PC-3 (cell line): ENCODE measurements around the gene STARD9. TPM values are rescaled to one million over a fixed set of nuclear protein-coding genes. Genes with fewer than 3 reads are reported as not detected.

Experiments used
- ATAC-seq: fragments of 200-7000 bp; cut with Tn5 transposase; 2 replicates; pipeline ENCODE4 v1.9.1; 2020; ENCODE audit warnings: mild to moderate bottlenecking, moderate library complexity
- BruUV-seq: library from RNA; stranded (reverse); fragments of 400-500 nt; replicated peaks from 2 replicates; lab custom pipeline; 2021; lab: Mats Ljungman, UMichigan
- CTCF ChIA-PET: fragments of 300-600 bp; sonication (Branson Sonifier 250); formaldehyde crosslinking; loops from one replicate; lab custom pipeline; 2022; ENCODE audit warnings: antibody characterized with exemption; lab: Charles Lee
- POLR2A ChIA-PET: fragments of 300-600 bp; sonication (Branson Sonifier 250); formaldehyde crosslinking; loops from one replicate; lab custom pipeline; 2022; ENCODE audit warnings: antibody characterized with exemption; ENCODE audit not compliant: unreplicated experiment; lab: Charles Lee
- DNase-seq: peaks from one replicate; pipeline ENCODE4 v3.0.0-alpha.2; 2015
- H2AFZ ChIP-seq: fragments of 300-600 bp; sonication (generic); 2 replicates; pipeline ENCODE4 v1.6.0; 2016; ENCODE audit warnings: antibody characterized with exemption, low read length
- H3F3A ChIP-seq: fragments of 300-600 bp; sonication (generic); one replicate; pipeline ENCODE4 v1.6.0; 2017; ENCODE audit warnings: antibody characterized with exemption, low read length, control low read depth, mild to moderate bottlenecking; ENCODE audit not compliant: unreplicated experiment
- H3K27ac ChIP-seq: fragments of 300-600 bp; sonication (generic); 2 replicates; pipeline ENCODE4 v1.5.1; 2016; ENCODE audit warnings: mild to moderate bottlenecking, low read length
- H3K27me3 ChIP-seq: fragments of 300-600 bp; sonication (generic); 2 replicates; pipeline ENCODE4 v1.6.1; 2016; ENCODE audit warnings: low read length, mixed read lengths
- H3K36me3 ChIP-seq: fragments of 300-600 bp; sonication (generic); 2 replicates; pipeline ENCODE4 v1.6.1; 2016; ENCODE audit warnings: low read depth, mixed run types, low read length, mixed read lengths
- H3K4me1 ChIP-seq: fragments of 300-600 bp; sonication (generic); 2 replicates; pipeline ENCODE4 v1.5.1; 2016; ENCODE audit warnings: low read length; ENCODE audit not compliant: insufficient read depth
- H3K4me2 ChIP-seq: fragments of 300-600 bp; sonication (generic); 2 replicates; pipeline ENCODE4 v1.6.0; 2016; ENCODE audit warnings: low read length
- H3K4me3 ChIP-seq: fragments of 300-600 bp; sonication (generic); 2 replicates; pipeline ENCODE4 v1.5.1; 2016; ENCODE audit warnings: mild to moderate bottlenecking, low read length, mixed read lengths
- H3K79me2 ChIP-seq: fragments of 300-600 bp; sonication (generic); 2 replicates; pipeline ENCODE4 v1.6.1; 2017; ENCODE audit warnings: low read length, mixed read lengths
- H3K9ac ChIP-seq: fragments of 300-600 bp; sonication (generic); 2 replicates; pipeline ENCODE4 v1.6.0; 2016; ENCODE audit warnings: mild to moderate bottlenecking, low read length
- H3K9me2 ChIP-seq: fragments of 300-600 bp; sonication (generic); replicated peaks from 2 replicates; pipeline ENCODE4 v1.6.1; 2016; ENCODE audit warnings: mixed run types, low read length, mixed read lengths
- H3K9me3 ChIP-seq: fragments of 300-600 bp; sonication (generic); 2 replicates; pipeline ENCODE4 v1.6.1; 2016; ENCODE audit warnings: low read length, mixed read lengths
- H4K20me1 ChIP-seq: fragments of 300-600 bp; sonication (generic); 2 replicates; pipeline ENCODE4 v1.6.1; 2016; ENCODE audit warnings: low read length, mixed read lengths
- CTCF ChIP-seq: fragments of 300-600 bp; sonication (generic); conservative IDR thresholded peaks from 2 replicates; pipeline ENCODE4 v1.5.1; 2017; ENCODE audit warnings: antibody characterized with exemption, low read depth, mild to moderate bottlenecking, low read length
- EZH2 ChIP-seq: fragments of 300-600 bp; sonication (generic); IDR thresholded peaks from one replicate; pipeline ENCODE4 v1.6.1; 2017; ENCODE audit warnings: antibody characterized with exemption, mild to moderate bottlenecking, low read length; ENCODE audit not compliant: unreplicated experiment
- EZH2phosphoT487 ChIP-seq: fragments of 300-600 bp; sonication (generic); IDR thresholded peaks from 2 replicates; pipeline ENCODE4 v1.6.1; 2018; ENCODE audit warnings: mild to moderate bottlenecking, antibody characterized with exemption, low read length, borderline replicate concordance
- intact Hi-C: fragments of 100-400 bp; cut with micrococcal nuclease; formaldehyde crosslinking; loops from 2 replicates; pipeline ENCODE4 v1.9.0; 2023
- total RNA-seq: library from RNA; depleted of rRNA; stranded (reverse); fragments of >200 nt; gene quantifications from 2 replicates; pipeline ENCODE4 v1.2.3, GENCODE V29; 2014

The STARD9 gene
- total RNA-seq, 1 experiment from 2014 or later = 5.0 TPM

- Histone ChIP-seq H3K4me3 (no peak overlapping the region), H3K9me3 (no peaks in the 10 kb centered on the region), H3K27me3 (no peaks in the 10 kb centered on the region), H3K4me1 (no peaks in the 10 kb centered on the region), H3K27ac (no peak overlapping the region), H3K79me2 (no peaks in the 10 kb centered on the region), H4K20me1 (no peaks in the 10 kb centered on the region), H3K36me3 (peaks cover 72% of the 10 kb centered on the region), H2AFZ (no peak overlapping the region), H3F3A (no peaks in the 10 kb centered on the region), H3K9ac (no peak overlapping the region), H3K9me2 (no peaks in the 10 kb centered on the region), H3K4me2 (no peak overlapping the region)
- no TSS peak for BruUV-seq
- TF ChIP-seq EZH2 (no peak), EZH2phosphoT487 (no peak), CTCF (no peak)
- ATAC-seq (no peak), DNase-seq (no peak)
- CTCF ChIA-PET = no interaction called here
- intact Hi-C loops = no loop called here
- POLR2A ChIA-PET = no interaction called here
Measured at GRCh38 chr15:42728972-42729371, 153.6 kb downstream of the STARD9 start.

- TF ChIP-seq EZH2 (no peak), CTCF (no peak), EZH2phosphoT487 (no peak)
- H3K36me3 ChIP-seq = peaks cover 70% of the 10 kb centered on the region
- H4K20me1 ChIP-seq = no peaks in the 10 kb centered on the region
- no peaks in the 10 kb centered on the region for H3K27me3 ChIP-seq
- no peaks in the 10 kb centered on the region for H3F3A ChIP-seq
- no TSS peak for BruUV-seq
- H2AFZ ChIP-seq = no peak overlapping the region
- DNase-seq (no peak), ATAC-seq (no peak)
- no peak overlapping the region for H3K9ac ChIP-seq
- H3K9me2 ChIP-seq = no peaks in the 10 kb centered on the region
- H3K4me1 ChIP-seq = no peaks in the 10 kb centered on the region
- H3K4me2 ChIP-seq = no peak overlapping the region
- H3K79me2 ChIP-seq = no peaks in the 10 kb centered on the region
- H3K27ac ChIP-seq = no peak overlapping the region
- intact Hi-C loops = no loop called here
- H3K9me3 ChIP-seq = no peaks in the 10 kb centered on the region
- ChIA-PET POLR2A (no interaction called here), CTCF (no interaction called here)
- no peak overlapping the region for H3K4me3 ChIP-seq
Measured at GRCh38 chr15:42729409-42729808, 154.0 kb downstream of the STARD9 start.

- H3K4me1 ChIP-seq = no peaks in the 10 kb centered on the region
- H3K9me2 ChIP-seq = no peaks in the 10 kb centered on the region
- POLR2A ChIA-PET = no interaction called here
- intact Hi-C loops = no loop called here
- H3K9ac ChIP-seq = no peak overlapping the region
- H3F3A ChIP-seq = no peaks in the 10 kb centered on the region
- no peak overlapping the region for H3K4me2 ChIP-seq
- no peaks in the 10 kb centered on the region for H3K27me3 ChIP-seq
- H3K79me2 ChIP-seq = peaks cover 4% of the 10 kb centered on the region
- no peak overlapping the region for H3K4me3 ChIP-seq
- no TSS peak for BruUV-seq
- no peak overlapping the region for H3K27ac ChIP-seq
- H4K20me1 ChIP-seq = no peaks in the 10 kb centered on the region
- H3K9me3 ChIP-seq = no peaks in the 10 kb centered on the region
- H2AFZ ChIP-seq = no peak overlapping the region
- CTCF ChIA-PET = no interaction called here
- ATAC-seq (no peak), DNase-seq (no peak)
- H3K36me3 ChIP-seq = peaks cover 67% of the 10 kb centered on the region
- TF ChIP-seq EZH2 (no peak), CTCF (no peak), EZH2phosphoT487 (no peak)
Measured at GRCh38 chr15:42730135-42730534, 154.7 kb downstream of the STARD9 start.
